DND-41 (cell line): ENCODE measurements around the gene MRPS33.
"Not testable (repeated sequence)": the region's sequence is repeated elsewhere in the genome, so short reads cannot be mapped to it uniquely, and the experiment has no call there.

Experiments used
- ATAC-seq: fragments of 200-7000 bp; cut with Tn5 transposase; 3 replicates; pipeline ENCODE4 v1.9.1; 2021; ENCODE audit warnings: low read depth; ENCODE audit not compliant: insufficient read depth
- DNase-seq: peaks from one replicate; pipeline ENCODE4 v3.0.0-alpha.2; 2020
- H2AFZ ChIP-seq: 2 replicates; pipeline ENCODE4 v1.6.0; 2012; ENCODE audit warnings: low read depth, low read length
- H3K27ac ChIP-seq: 2 replicates; pipeline ENCODE4 v1.5.1; 2012; ENCODE audit warnings: low read length, inconsistent platforms
- H3K27me3 ChIP-seq: fragments of 200-600 bp; sonication (generic); 2 replicates; pipeline ENCODE4 v1.6.0; 2012; ENCODE audit warnings: low read length, mild to moderate bottlenecking, inconsistent platforms; ENCODE audit not compliant: insufficient read depth, poor library complexity
- H3K36me3 ChIP-seq: 2 replicates; pipeline ENCODE4 v1.5.1; 2012; ENCODE audit warnings: low read length, inconsistent platforms; ENCODE audit not compliant: insufficient read depth
- H3K4me1 ChIP-seq: 2 replicates; pipeline ENCODE4 v1.5.1; 2012; ENCODE audit warnings: mild to moderate bottlenecking, low read length; ENCODE audit not compliant: insufficient read depth
- H3K4me2 ChIP-seq: 2 replicates; pipeline ENCODE4 v1.6.0; 2012; ENCODE audit warnings: mild to moderate bottlenecking, moderate library complexity, low read length, inconsistent platforms; ENCODE audit not compliant: insufficient read depth
- H3K4me3 ChIP-seq, 2 experiments: fragments of 200-600 bp in 1 of 2; shearing (Covaris generic) in 1 of 2; 2 replicates each; pipeline ENCODE4 v1.5.1; 2012 to 2016; ENCODE audit warnings: inconsistent platforms in 2 of 2, low read length in 2 of 2, mild to moderate bottlenecking in 2 of 2, low read depth in 1 of 2, moderate library complexity in 1 of 2
- H3K79me2 ChIP-seq: 2 replicates; pipeline ENCODE4 v1.6.0; 2012; ENCODE audit warnings: low read length, inconsistent platforms; ENCODE audit not compliant: insufficient read depth
- H3K9ac ChIP-seq: 2 replicates; pipeline ENCODE4 v1.6.0; 2012; ENCODE audit warnings: low read depth, mild to moderate bottlenecking, inconsistent platforms, low read length, moderate library complexity
- H3K9me3 ChIP-seq: 2 replicates; pipeline ENCODE4 v1.5.1; 2012; ENCODE audit warnings: low read length, moderate library complexity, mild to moderate bottlenecking, inconsistent platforms; ENCODE audit not compliant: insufficient read depth, severe bottlenecking
- H4K20me1 ChIP-seq: 2 replicates; pipeline ENCODE4 v1.6.0; 2012; ENCODE audit warnings: low read length; ENCODE audit not compliant: insufficient read depth
- EZH2 ChIP-seq: IDR thresholded peaks from 3 replicates; pipeline ENCODE4 v1.6.1; 2012; ENCODE audit warnings: borderline replicate concordance, low read depth, mild to moderate bottlenecking, moderate library complexity, low read length, inconsistent platforms; ENCODE audit not compliant: severe bottlenecking
- TF ChIP-seq, protein P1 (sequence below): IDR thresholded peaks from 2 replicates; pipeline ENCODE4 v1.5.1; 2012; ENCODE audit warnings: borderline replicate concordance, low read length, moderate library complexity, mild to moderate bottlenecking; ENCODE audit not compliant: poor library complexity, severe bottlenecking; ENCODE audit errors: extremely low read depth

Gene MRPS33

DNA sequence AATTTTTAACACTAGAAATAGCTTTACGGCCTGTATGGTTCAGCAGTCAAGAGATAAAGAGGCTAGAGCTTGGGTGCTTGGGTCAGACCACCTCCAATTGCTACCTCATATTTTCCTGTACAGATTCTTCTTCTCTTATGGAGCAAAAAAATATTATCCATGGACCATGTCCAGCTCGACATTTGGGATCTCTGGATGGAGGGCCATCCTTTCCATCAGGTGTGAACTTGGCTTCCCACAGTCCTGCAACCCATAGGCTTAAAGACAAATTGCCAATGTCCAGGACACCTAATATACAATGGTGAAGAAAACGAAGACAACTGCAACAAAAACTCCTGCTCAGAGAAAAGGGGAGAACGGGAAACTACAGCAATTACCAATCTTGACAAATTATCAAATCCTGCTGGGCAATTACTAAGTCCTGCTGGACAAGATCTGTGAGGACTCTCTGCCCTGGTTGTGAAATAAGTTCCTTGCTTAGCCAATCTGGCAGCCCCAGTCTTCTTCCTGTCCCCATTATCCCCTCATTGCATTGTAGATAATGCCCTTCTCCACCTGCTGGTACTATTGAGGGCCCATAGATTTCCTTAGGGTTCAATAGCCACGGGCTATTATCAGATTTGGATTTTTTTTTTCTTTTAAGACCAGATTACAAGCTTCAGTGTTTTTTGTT lies 48.1 kb downstream of the MRPS33 start:
- no peaks in the 10 kb centered on the region for H3K79me2 ChIP-seq
- H3K4me1 ChIP-seq = no peaks in the 10 kb centered on the region
- H3K9me3 ChIP-seq = no peaks in the 10 kb centered on the region
- no peaks in the 10 kb centered on the region for H4K20me1 ChIP-seq
- no peaks in the 10 kb centered on the region for H3K36me3 ChIP-seq
- H2AFZ ChIP-seq = no peak overlapping the region
- H3K4me3 ChIP-seq = no peak overlapping the region
- DNase-seq (no peak), ATAC-seq (no peak)
- H3K4me2 ChIP-seq = no peak overlapping the region
- no peak overlapping the region for H3K9ac ChIP-seq
- H3K27ac ChIP-seq = no peak overlapping the region
- TF ChIP-seq, protein P1, sequence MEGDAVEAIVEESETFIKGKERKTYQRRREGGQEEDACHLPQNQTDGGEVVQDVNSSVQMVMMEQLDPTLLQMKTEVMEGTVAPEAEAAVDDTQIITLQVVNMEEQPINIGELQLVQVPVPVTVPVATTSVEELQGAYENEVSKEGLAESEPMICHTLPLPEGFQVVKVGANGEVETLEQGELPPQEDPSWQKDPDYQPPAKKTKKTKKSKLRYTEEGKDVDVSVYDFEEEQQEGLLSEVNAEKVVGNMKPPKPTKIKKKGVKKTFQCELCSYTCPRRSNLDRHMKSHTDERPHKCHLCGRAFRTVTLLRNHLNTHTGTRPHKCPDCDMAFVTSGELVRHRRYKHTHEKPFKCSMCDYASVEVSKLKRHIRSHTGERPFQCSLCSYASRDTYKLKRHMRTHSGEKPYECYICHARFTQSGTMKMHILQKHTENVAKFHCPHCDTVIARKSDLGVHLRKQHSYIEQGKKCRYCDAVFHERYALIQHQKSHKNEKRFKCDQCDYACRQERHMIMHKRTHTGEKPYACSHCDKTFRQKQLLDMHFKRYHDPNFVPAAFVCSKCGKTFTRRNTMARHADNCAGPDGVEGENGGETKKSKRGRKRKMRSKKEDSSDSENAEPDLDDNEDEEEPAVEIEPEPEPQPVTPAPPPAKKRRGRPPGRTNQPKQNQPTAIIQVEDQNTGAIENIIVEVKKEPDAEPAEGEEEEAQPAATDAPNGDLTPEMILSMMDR = no peak
- TF ChIP-seq EZH2 = no peak
- peaks cover 7% of the 10 kb centered on the region for H3K27me3 ChIP-seq

DNA sequence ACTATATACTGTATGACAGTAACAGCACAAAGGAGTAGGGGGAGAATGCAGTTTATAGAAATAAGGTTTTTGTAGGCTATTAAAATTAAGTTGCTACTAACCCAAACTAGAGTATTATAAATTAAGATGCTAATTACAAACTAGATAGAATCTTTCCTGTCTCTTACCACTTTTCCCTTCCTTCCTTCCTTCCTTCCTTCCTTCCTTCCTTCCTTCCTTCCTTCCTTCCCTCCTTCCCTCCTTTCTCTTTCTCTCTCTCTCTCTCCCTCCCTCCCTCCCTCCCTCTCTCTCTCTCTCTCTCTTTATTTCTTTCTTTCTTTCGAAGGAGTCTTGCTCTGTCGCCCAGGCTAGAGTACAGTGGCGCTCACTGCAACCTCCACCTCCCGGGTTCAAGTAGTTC lies 53.6 kb downstream of the MRPS33 start:
- Histone ChIP-seq H3K9ac (no peak overlapping the region), H3K4me2 (no peak overlapping the region), H3K36me3 (no peaks in the 10 kb centered on the region), H3K4me1 (no peaks in the 10 kb centered on the region), H3K27me3 (no peaks in the 10 kb centered on the region), H4K20me1 (no peaks in the 10 kb centered on the region), H3K9me3 (no peaks in the 10 kb centered on the region), H3K79me2 (no peaks in the 10 kb centered on the region), H2AFZ (no peak overlapping the region), H3K4me3 (no peak overlapping the region), H3K27ac (no peak overlapping the region)
- no peak for DNase-seq
- TF ChIP-seq, protein P1 = no peak
- no peak for TF ChIP-seq EZH2
- no peak for ATAC-seq

DNA sequence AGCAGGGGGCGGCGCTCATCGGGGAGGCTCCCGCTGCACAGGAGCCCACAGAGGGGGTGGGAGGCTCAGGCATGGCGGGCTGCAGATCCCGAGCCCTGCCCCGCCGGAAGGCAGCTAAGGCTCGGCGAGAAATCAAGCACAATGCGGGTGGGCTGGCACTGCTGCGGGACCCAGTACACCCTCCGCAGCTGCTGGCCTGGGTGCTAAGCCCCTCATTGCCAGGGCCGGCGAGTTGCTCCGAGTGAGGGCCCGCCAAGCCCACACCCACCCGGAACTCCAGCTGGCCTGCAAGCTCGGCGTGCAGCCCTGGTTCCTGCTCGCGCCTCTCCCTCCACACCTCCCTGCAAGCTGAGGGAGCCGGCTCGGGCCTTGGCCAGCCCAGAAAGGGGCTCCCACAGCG lies 57.8 kb downstream of the MRPS33 start:
- H3K4me1 ChIP-seq, H4K20me1 ChIP-seq, ATAC-seq, H3K27me3 ChIP-seq, H3K79me2 ChIP-seq, H2AFZ ChIP-seq, H3K9me3 ChIP-seq, H3K36me3 ChIP-seq, DNase-seq, H3K4me3 ChIP-seq, H3K27ac ChIP-seq, H3K4me2 ChIP-seq, H3K9ac ChIP-seq: not testable (repeated sequence)
